ENCODE data around the gene ENKUR.
A peak's percentile ranks its signal among the peaks of the same experiment; 100 is the strongest.

ENKUR gene

GRCh38 chr10:25028711-25029110 lies 12.8 kb upstream of the ENKUR start:
- ATAC-seq (ENCODE audit: low read depth) (no peak; the same call in 2 of the 3 replicates), DNase-seq (ENCODE audit: low spot score) (no peak)
- Histone ChIP-seq H3K4me1 (ENCODE audit: insufficient read depth, poor library complexity, severe bottlenecking) (no peaks in the 10 kb centered on the region), H3K9me3 (ENCODE audit: severe bottlenecking) (no peaks in the 10 kb centered on the region), H3K4me3 (ENCODE audit: severe bottlenecking) (no peak overlapping the region), H3K36me3 (ENCODE audit: low read depth) (no peaks in the 10 kb centered on the region), H3K27ac (ENCODE audit: poor library complexity, severe bottlenecking) (no peak overlapping the region), H3K27me3 (ENCODE audit: insufficient read depth, poor library complexity, severe bottlenecking) (no peaks in the 10 kb centered on the region)
- TF ChIP-seq, protein P1, sequence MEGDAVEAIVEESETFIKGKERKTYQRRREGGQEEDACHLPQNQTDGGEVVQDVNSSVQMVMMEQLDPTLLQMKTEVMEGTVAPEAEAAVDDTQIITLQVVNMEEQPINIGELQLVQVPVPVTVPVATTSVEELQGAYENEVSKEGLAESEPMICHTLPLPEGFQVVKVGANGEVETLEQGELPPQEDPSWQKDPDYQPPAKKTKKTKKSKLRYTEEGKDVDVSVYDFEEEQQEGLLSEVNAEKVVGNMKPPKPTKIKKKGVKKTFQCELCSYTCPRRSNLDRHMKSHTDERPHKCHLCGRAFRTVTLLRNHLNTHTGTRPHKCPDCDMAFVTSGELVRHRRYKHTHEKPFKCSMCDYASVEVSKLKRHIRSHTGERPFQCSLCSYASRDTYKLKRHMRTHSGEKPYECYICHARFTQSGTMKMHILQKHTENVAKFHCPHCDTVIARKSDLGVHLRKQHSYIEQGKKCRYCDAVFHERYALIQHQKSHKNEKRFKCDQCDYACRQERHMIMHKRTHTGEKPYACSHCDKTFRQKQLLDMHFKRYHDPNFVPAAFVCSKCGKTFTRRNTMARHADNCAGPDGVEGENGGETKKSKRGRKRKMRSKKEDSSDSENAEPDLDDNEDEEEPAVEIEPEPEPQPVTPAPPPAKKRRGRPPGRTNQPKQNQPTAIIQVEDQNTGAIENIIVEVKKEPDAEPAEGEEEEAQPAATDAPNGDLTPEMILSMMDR (IDR thresholded peaks at IDR 0.05; ENCODE audit: poor library complexity, severe bottlenecking), result no peak

GRCh38 chr10:25026463-25026862 lies 10.5 kb upstream of the ENKUR start:
- no peaks in the 10 kb centered on the region for H3K36me3 ChIP-seq (ENCODE audit: low read depth)
- no peaks in the 10 kb centered on the region for H3K27me3 ChIP-seq (ENCODE audit: insufficient read depth, poor library complexity, severe bottlenecking)
- H3K27ac ChIP-seq (ENCODE audit: poor library complexity, severe bottlenecking), result no peak overlapping the region
- no peak overlapping the region for H3K4me3 ChIP-seq (ENCODE audit: severe bottlenecking)
- no peak for ATAC-seq (ENCODE audit: low read depth)
- TF ChIP-seq, protein P1 (IDR thresholded peaks at IDR 0.05; ENCODE audit: poor library complexity, severe bottlenecking), result peak; percentile 80
- DNase-seq (ENCODE audit: low spot score), result no peak
- no peaks in the 10 kb centered on the region for H3K9me3 ChIP-seq (ENCODE audit: severe bottlenecking)
- H3K4me1 ChIP-seq (ENCODE audit: insufficient read depth, poor library complexity, severe bottlenecking), result no peaks in the 10 kb centered on the region

GRCh38 chr10:25024528-25024927 lies 8.6 kb upstream of the ENKUR start:
- no peaks in the 10 kb centered on the region for H3K36me3 ChIP-seq (ENCODE audit: low read depth)
- ATAC-seq (ENCODE audit: low read depth), result no peak

DNA sequence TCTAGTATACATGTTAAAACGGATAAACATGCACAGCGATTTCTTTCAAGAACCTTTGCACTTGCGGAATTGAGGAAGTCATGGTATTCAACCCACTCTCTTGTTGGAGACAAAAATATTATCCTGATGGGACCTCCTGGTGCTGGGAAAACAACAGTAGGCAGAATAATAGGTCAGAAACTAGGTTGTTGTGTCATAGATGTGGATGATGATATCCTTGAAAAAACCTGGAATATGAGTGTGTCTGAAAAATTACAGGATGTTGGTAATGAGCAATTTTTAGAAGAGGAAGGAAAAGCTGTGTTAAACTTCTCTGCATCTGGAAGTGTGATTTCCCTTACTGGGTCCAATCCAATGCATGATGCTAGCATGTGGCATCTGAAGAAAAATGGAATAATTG lies 7.3 kb upstream of the ENKUR start:
- Histone ChIP-seq H3K27me3 (ENCODE audit: insufficient read depth, poor library complexity, severe bottlenecking) (no peaks in the 10 kb centered on the region), H3K36me3 (ENCODE audit: low read depth) (no peaks in the 10 kb centered on the region), H3K4me1 (ENCODE audit: insufficient read depth, poor library complexity, severe bottlenecking) (no peaks in the 10 kb centered on the region), H3K4me3 (ENCODE audit: severe bottlenecking) (no peak overlapping the region), H3K27ac (ENCODE audit: poor library complexity, severe bottlenecking) (no peak overlapping the region), H3K9me3 (ENCODE audit: severe bottlenecking) (no peaks in the 10 kb centered on the region)
- DNase-seq (ENCODE audit: low spot score) (no peak), ATAC-seq (ENCODE audit: low read depth) (no peak)
- TF ChIP-seq, protein P1 (IDR thresholded peaks at IDR 0.05; ENCODE audit: poor library complexity, severe bottlenecking), result no peak

More at GRCh38 chr10:25024528-25024927, 8.6 kb upstream of the ENKUR start:
- Histone ChIP-seq H3K27ac (ENCODE audit: poor library complexity, severe bottlenecking) (no peak overlapping the region), H3K4me1 (ENCODE audit: insufficient read depth, poor library complexity, severe bottlenecking) (no peaks in the 10 kb centered on the region), H3K4me3 (ENCODE audit: severe bottlenecking) (no peak overlapping the region), H3K27me3 (ENCODE audit: insufficient read depth, poor library complexity, severe bottlenecking) (no peaks in the 10 kb centered on the region), H3K9me3 (ENCODE audit: severe bottlenecking) (no peaks in the 10 kb centered on the region)
- TF ChIP-seq, protein P1 (IDR thresholded peaks at IDR 0.05; ENCODE audit: poor library complexity, severe bottlenecking), result no peak
- DNase-seq (ENCODE audit: low spot score), result no peak

DNA sequence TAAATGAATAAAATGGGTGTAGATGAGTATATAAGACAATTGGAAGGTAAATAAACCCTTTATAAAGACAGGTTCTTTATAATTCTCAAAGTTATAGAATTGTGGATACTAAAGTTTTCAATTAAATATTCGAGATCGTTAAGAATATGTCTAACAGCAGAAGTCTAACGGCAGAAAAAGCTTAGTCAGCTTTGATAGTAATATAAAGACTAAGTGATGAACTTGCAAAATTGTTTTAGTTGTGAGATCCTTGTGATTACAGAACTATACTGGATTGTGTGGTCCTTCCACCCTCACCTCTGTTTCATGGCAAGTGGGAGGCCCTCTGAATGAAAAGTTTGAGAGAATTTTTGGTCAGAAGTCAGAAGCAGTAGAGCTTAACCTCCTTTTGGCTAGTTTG lies 2.7 kb upstream of the ENKUR start:
- no peaks in the 10 kb centered on the region for H3K9me3 ChIP-seq (ENCODE audit: severe bottlenecking)
- H3K4me1 ChIP-seq (ENCODE audit: insufficient read depth, poor library complexity, severe bottlenecking), result no peaks in the 10 kb centered on the region
- ATAC-seq (ENCODE audit: low read depth) (no peak), DNase-seq (ENCODE audit: low spot score) (no peak)
- TF ChIP-seq, protein P1 (IDR thresholded peaks at IDR 0.05; ENCODE audit: poor library complexity, severe bottlenecking), result no peak
- H3K4me3 ChIP-seq (ENCODE audit: severe bottlenecking), result no peak overlapping the region
- no peaks in the 10 kb centered on the region for H3K36me3 ChIP-seq (ENCODE audit: low read depth)
- H3K27ac ChIP-seq (ENCODE audit: poor library complexity, severe bottlenecking), result no peak overlapping the region
- H3K27me3 ChIP-seq (ENCODE audit: insufficient read depth, poor library complexity, severe bottlenecking), result no peaks in the 10 kb centered on the region
